Esophagus squamous epithelium (tissue), 4 donors: ENCODE data around the gene YBX2.

Experiments
- POLR2A ChIP-seq, 4 donors: fragments of 450-650 bp; IDR thresholded peaks; one replicate each; pipeline ENCODE4 v1.6.1; 2017; ENCODE audit warnings: antibody characterized with exemption in 4 of 4, mild to moderate bottlenecking in 4 of 4, moderate library complexity in 3 of 4
- TF ChIP-seq, protein P1 (sequence below), 6 experiments: fragments of 450-650 bp in 4 of 6; fragments of 200-600 bp in 2 of 6; sonication (generic) in 2 of 6; IDR thresholded peaks; one replicate each; pipeline ENCODE4 v1.5.1; 2016 to 2019; ENCODE audit warnings: antibody characterized with exemption in 6 of 6, mild to moderate bottlenecking in 4 of 6, moderate library complexity in 4 of 6

DNA sequence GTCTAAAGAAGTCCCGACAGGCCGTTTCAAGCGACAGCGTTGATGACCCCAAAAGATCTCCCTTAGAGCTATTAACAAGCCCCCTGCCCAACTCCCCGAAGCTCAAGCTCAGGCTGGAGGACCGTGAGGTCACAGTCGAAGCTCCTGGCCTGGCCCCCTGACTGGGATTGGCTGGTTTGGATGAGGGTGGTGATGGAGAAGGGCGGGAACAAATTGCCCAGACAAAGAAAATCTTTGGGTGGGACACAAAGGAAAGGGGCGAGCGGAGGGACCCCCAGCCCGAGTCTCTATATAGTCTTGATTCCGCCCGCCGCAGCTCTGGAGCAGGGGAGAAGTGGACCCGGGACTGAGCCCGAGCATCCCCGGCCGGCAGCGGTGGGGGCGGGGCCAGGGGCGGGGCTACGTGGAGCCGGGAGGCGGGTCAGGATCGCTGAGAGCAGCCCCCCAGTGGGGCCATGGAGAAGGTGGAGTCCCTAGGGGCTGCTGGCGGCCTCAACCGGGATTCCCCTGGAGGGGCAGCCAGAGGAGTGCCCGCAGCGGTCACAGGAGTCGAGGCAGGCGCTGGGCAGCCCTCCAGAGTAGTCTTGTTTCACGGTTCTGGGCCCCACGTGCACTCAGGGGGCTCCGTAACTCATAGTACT, 35.7 kb upstream of the YBX2 start:
- no peak for TF ChIP-seq POLR2A (IDR thresholded peaks at IDR 0.05)
- TF ChIP-seq, protein P1, sequence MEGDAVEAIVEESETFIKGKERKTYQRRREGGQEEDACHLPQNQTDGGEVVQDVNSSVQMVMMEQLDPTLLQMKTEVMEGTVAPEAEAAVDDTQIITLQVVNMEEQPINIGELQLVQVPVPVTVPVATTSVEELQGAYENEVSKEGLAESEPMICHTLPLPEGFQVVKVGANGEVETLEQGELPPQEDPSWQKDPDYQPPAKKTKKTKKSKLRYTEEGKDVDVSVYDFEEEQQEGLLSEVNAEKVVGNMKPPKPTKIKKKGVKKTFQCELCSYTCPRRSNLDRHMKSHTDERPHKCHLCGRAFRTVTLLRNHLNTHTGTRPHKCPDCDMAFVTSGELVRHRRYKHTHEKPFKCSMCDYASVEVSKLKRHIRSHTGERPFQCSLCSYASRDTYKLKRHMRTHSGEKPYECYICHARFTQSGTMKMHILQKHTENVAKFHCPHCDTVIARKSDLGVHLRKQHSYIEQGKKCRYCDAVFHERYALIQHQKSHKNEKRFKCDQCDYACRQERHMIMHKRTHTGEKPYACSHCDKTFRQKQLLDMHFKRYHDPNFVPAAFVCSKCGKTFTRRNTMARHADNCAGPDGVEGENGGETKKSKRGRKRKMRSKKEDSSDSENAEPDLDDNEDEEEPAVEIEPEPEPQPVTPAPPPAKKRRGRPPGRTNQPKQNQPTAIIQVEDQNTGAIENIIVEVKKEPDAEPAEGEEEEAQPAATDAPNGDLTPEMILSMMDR (IDR thresholded peaks at IDR 0.05): no peak
